ENCODE results near the gene PA2G4.

The PA2G4 gene

DNA sequence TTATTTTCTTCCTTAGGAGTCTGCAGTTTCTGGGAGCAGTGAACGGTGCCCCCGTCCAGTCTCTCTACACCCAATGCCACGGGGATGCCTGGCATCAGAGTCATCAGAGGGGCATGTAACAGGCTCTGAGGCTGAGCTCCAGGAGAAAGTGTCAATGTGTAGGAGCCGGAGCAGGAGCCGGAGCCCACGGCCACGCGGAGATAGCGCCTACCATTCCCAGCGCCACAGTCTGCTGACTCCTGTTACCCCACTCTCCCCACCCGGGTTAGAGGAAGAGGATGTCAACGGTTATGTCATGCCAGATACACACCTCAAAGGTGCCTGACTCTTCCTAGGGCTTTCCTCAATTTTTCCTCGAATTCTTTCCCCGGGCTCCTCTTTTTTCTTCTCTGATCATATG, 3.3 kb upstream of the PA2G4 start:
- no peak for DNase-seq

DNA sequence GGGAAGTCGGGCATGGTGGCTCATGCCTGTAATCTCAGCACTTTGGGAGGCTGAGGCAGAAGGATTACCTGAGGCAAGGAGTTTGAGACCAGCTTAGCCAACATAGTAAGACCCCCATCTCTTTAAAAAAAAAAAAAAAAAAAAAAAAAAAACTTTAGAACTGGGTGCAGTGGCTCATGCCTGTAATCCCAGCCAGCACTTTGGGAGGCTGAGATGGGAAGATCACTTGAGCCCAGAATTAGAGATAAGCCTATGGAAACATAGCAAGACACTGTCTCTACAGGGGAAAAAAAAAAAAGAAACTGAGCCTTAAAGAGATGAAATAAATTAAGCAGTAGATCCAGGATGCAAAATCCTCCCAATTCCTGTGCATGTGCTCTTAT, 1.7 kb upstream of the PA2G4 start:
- no peak for DNase-seq

DNA sequence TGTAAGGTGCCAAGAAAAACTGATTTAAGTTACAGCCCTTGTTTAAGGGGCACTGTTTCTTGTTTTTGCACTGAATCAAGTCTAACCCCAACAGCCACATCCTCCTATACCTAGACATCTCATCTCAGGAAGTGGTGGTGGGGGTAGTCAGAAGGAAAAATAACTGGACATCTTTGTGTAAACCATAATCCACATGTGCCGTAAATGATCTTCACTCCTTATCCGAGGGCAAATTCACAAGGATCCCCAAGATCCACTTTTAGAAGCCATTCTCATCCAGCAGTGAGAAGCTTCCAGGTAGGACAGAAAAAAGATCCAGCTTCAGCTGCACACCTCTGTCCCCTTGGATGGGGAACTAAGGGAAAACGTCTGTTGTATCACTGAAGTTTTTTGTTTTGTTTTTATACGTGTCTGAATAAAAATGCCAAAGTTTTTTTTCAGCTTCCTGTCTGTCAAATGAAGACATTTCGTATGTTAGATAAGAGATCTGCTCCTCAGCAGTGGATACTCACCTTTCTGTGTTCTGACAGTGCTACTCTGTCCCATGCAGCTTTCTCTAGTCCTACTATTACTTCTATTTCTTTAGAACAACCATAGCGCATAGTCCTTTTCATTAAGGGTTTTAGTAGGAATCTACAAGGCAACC, 1.2 kb upstream of the PA2G4 start:
- peak; percentile 71 for DNase-seq

DNA sequence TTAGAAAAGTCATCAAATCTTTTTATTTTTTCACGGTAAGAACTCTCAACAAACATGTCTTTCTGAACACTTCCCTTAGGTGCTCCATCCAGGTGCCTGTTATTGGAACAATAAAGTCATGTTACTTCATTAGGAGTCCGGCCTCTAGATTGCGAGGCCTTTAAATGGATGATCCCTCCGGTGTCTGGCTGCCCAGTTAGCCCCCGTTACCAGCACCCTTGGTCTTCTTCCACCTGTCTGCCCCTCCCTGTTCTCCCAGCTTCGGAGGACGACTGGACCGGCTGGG, 593 bp upstream of the PA2G4 start:
- DNase-seq, result no peak

- peak; percentile 52 for DNase-seq
Observed at GRCh38 chr12:56104815-56105608, 653 bp downstream of the PA2G4 start.

GRCh38 chr12:56105609-56105902, 1.2 kb downstream of the PA2G4 start:
- DNase-seq, result no peak

DNA sequence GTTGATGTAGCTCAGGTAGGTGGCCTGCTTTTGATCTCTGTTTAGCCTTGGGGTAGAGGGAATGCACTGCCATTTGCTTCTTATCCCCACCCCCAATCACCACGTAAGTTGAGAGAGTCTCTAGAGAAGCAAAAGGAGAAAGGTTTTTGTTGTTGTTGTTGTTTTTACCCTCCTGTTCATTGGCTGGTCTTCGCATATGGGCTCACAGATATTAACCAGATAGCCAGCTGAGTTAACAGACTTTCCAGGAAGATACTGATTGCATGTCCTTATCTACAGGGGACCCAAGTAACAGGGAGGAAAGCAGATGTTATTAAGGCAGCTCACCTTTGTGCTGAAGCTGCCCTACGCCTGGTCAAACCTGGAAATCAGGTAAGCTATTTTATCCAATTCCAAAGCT, 2.9 kb downstream of the PA2G4 start:
- no peak for DNase-seq

DNA sequence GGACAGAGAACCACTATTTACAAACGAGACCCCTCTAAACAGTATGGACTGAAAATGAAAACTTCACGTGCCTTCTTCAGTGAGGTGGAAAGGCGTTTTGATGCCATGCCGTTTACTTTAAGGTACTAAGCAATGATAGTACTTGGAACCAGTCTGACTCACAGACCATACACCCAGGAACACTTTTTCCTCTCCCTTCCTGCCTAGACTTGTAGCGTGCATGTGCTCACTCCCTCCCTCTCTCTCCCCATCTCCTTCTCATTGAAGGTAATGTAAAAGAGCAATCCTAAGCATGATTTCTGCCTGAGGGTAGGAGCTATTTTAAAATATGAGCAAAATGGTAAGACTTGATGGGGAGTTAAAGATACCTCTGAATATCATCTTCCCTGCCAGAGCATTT, 6.2 kb downstream of the PA2G4 start:
- no peak for DNase-seq

GRCh38 chr12:56114084-56114483, 9.7 kb downstream of the PA2G4 start:
- no peak for DNase-seq

DNA sequence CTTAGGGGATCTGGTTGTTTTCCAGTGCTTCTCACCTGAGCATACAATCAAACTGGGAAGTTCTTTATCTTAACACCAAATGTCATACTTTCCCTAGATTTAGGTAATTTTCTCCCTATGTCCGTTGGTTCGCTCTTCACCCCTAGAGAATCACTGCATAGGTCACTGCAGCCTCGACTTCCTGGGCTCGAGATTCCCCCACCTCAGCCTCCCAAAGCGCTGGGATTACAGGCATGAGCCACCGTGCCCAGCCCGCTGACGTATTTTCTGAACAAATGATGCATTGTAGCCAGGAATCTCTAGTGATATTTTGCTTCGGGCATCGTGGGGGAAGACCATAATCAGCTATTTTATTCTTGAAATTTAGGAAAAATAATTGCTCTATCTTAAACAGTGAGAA, 11.0 kb downstream of the PA2G4 start:
- no peak for DNase-seq

- peak; percentile 95 for DNase-seq
Observed at GRCh38 chr12:56116267-56117081, 12.1 kb downstream of the PA2G4 start, which contains the start of gene RPL41. Gene RPL41 (plus strand): TSS chr12:56116633.

- peak; percentile 33 for DNase-seq
Observed at GRCh38 chr12:56117082-56117706, 12.8 kb downstream of the PA2G4 start.

DNA sequence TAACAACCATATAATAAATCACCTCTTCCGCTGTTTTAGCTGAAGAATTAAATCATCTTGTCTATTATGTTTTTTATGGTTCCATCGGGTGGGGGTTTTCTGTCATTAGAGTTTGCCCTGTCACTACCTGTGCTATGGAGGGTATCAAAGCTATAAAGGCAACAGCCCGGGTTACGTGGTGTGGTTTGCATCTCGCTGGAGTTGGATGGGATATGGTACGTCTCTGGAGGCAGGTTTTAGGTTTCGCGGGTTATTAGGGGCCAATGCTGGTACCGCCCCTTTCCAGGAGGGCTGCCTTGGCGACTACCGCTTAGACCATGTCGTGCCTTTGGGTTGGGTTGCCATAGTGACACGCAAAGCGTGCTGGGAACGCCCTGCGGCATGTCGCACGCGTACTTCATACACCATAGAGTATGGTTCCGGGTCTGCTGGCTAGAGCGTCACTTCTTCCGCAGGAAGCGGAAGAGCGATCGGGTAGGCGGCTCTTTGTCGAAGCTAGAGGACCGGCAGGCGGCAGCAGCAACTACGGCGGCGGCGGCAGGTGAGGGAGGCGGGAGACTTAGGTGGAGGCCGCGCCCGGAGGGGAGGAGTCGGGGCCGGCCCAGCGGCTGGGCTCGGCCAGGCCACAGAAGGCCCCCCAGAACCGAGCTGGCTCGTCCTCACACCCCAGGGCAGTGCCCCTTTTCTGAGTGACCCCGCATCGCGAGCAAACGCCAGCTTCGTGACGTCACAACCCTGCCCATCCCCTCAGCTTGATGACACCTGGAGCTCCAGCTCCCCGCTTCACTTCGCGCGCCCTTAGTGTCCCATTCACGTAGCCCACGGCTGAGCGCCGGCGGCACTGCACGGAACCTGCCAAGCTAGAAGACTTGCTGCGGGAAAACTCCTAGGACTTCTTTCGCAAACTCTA, 13.7 kb downstream of the PA2G4 start, which contains the start of gene ZC3H10:
ZC3H10 (plus strand) TSS at position 489 of the 910 bp plus-strand sequence. CDS start 2,297 bp downstream, outside the sequence.
- peak; percentile 100 for DNase-seq

GRCh38 chr12:56118688-56119357, 14.5 kb downstream of the PA2G4 start:
- no peak for DNase-seq

DNA sequence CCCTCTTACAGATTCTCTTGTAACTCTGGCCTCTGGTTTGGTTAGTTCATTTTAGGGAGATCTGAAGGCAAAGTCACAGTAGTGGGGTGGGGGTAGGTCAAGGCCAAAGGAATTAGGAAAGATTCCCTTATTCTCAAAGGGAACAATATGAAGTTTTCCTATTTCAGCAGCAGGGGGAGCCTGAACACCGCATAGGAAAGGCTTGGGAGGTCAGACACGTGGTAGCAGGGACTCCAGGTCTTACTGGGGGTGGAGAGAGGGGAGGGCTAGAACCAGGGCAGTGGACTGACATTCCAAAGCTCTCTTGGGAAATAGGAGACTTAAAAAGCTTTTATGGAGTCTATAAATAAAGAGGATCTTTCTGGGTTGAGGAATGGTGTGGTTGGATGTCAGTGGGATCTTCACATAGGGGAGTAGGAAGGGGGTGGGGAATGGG, 15.0 kb downstream of the PA2G4 start:
- peak; percentile 79 for DNase-seq

GRCh38 chr12:56120158-56120846, 15.9 kb downstream of the PA2G4 start:
- no peak for DNase-seq

DNA sequence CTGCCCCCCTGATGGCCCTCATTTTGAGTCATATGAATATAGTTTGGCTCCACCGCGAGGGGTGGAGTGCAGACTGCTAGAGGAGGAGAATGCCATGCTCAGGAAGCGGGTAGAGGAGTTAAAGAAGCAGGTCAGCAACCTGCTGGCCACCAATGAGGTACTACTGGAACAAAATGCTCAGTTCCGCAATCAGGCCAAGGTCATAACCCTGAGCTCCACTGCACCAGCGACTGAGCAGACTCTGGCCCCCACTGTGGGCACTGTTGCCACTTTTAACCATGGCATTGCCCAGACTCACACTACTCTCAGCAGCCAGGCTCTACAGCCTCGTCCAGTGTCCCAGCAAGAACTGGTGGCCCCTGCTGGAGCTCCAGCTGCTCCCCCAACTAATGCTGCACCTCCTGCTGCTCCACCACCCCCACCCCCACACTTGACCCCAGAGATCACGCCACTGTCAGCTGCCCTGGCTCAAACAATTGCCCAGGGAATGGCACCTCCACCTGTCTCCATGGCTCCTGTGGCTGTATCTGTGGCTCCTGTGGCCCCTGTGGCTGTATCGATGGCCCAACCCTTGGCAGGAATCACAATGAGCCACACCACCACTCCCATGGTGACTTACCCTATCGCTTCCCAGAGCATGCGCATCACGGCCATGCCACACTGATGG, 17.0 kb downstream of the PA2G4 start:
- no peak for DNase-seq

DNA sequence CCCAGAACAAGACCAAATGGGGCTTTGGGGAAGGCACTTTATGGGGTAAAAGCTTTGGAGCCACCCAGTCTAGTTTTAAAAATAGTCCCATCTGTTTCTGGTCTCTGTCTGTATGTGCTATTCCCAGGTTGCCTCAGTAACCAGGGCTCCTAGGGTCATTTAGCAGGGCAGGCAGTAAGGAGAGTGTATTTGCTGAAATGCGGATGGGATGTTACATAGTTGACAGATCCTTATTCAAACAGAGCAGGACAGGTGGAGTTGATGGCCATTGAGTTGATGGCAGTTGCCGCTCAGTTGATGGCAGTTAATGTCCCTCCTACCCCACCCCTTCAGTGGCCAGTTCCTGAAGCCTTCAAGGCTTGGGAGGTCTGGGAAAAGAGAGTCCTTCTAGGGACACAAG, 18.3 kb downstream of the PA2G4 start:
- DNase-seq, result no peak

DNA sequence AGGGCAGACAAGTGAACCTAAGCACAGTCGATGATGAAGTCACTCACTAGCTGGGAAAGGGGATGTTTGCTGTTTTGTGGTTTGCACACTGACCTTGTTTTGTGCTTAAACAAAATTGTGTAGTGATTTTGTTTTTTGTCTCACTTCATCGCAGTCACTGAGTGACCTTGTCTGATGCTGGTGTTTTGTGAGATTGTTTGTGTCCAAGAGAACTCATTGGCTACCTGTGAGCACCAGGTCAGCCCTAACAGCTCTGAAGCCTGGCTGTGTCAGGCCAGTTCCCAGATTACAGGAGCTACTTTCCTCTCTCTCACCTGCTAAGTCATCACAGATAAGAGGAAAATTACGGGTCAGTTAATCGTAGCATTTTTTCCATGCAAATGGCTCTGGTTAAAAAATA, 19.8 kb downstream of the PA2G4 start:
- DNase-seq, result no peak

GRCh38 chr12:56126732-56127239, 22.4 kb downstream of the PA2G4 start:
- no peak for DNase-seq
